DMS53 treated with DMSO at 0.1 percent for 48 hours (cell line): ENCODE measurements around the gene LGALS14.
A peak's percentile ranks its signal among the peaks of the same experiment; 100 is the strongest.

Source experiments
- DNase-seq: peaks from one replicate; lab custom pipeline; 2025; ENCODE audit not compliant: unreplicated experiment; lab: John Stamatoyannopoulos, UW

The LGALS14 gene

DNA sequence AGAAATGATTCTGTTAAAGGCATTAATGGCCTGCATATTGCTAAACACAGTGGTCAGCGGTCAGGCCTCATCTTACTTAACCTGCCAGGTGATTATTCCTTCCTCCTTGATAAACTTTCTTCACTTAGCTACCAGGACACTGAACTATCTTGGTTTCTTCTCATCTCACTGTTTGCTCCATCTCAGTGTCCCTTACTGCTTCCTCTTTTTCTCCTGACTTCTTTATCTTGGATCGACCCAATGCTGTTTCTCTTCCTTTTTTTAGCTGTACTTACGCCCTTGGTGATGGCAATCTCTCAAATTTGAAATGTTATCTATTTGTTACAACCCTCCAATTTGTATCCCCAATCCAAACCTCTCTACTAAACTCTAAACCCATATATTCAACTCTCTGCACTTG, 41.4 kb downstream of the LGALS14 start:
- no peak for DNase-seq

DNA sequence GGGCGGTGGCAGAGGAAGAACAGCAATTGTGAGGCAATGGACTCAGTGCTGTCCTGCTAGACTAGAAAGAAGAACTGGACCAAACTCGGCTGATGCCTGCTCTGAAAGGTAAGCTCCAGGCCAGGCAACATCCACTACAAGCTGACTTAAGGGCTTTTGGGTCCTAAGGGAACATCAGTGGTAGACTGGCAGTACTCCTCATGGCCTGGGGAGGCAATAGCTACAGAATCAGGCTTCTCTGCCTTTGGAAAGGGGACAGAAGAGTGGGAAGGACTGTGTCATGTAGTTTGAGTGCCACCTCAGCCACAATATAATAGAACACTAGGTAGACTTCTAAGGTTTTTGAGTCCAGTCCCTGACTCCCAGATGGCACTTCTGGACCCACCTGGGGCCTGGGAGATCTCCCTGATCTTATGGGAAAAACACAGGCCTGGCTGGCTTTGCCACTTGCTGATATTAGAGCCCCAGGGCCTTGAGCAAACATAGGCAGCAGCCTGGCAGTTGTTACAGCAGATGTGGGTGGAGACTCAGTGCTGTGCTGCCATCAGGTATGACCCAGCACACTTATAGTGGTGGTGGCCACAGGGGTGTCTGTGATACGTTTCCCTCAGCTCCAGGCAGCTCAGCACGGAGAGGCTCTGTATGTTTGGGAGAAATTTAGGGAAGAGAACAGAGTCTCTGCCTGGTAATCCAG, 42.7 kb downstream of the LGALS14 start:
- DNase-seq, result peak; percentile 20

DNA sequence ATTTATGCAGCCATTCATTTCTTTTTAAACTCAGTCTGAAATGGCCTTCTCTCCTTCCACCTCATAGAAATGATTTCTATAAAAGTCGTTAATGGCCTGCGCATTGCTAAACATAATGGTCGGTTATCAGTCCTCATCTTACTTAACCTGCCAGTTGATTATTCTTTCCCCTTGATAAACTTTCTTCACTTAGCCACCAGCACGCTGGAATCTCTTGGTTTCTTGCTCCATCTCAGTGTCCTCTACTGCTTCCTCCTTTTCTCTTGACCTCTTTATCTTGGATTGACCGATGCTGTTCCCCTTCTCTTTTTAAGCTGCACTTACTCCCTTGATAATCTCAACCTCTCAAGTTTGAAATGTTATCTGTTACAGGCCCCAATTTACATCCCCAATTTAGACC, 45.7 kb downstream of the LGALS14 start:
- no peak for DNase-seq

DNA sequence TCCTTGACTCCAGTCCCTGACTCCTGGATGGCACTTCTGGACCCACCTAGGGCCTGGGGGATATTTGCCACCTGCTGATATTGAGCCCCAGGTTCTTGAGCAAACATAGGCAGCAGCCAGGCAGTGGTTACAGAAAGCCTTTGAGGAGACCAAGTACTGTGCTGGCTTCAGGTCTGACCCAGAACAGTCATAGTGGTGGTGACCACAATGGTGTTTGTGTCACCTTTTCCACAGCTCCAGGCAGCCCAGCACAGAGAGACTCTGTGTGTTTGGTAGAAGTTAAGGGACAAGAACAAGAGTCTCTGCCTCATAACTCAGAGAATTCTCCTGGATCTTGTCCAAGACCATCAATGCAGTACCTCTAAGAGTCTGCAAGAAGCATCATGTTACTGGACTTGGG, 48.1 kb downstream of the LGALS14 start:
- no peak for DNase-seq

DNA sequence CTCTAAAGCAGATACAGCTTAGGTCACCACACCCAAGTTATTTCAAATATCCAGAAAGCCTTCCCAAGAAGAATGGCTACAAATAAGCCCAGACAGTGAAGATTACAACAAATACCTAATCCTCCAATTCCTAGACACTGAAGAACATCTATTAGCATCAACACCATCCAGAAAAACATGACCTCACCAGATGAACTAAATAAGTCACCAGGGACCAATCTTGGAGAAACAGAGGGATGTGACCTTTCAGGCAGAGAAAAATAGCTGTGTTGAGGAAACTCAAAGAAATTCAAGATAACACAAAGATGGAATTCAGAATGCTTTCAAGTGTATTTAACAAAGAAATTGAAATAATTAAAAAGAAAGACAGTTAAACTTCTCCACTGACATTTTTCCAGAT, 48.5 kb downstream of the LGALS14 start:
- no peak for DNase-seq

DNA sequence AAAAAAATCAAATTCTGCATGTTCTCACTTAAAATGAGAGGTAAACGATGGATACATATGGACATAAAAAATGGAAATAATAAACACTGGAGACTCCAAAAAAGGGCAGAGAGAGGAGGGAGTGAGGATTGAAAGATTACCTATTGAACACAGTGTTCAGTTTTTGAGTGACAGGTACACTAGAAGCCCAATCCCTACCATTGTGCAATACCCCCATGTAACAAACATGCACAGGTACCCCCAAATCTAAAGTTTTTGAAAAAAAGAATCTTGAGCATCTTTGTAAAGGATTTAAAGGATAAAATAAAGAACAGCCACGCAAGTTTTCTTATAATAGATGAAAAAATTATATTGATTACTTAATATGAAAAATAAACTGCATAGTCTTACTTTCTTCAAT, 50.3 kb downstream of the LGALS14 start:
- DNase-seq, result no peak

DNA sequence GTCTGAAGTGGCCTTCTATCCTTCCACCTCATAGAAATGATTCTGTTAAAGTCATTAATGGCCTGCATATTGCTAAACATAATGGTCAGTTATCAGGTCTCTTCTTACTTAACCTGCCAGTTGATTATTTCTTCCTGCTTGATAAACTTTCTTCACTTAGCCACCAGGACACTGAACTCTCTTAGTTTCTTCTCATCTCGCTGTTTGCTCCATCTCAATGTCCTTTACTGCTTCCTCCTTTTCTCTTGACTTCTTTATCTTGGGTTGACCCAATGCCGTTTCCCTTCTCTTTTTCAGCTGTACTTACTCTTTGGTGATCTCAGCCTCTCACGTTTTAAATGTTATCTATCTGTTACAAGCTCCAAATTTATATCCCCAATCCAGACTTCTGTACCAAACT, 50.7 kb downstream of the LGALS14 start:
- DNase-seq, result no peak
